GM21619 (cell line): ENCODE measurements around the gene EMSY.

ENCODE experiments used
- ATAC-seq: cut with Tn5 transposase; IDR thresholded peaks from one replicate; pipeline ENCODE4 v1.9.1; 2021; ENCODE audit not compliant: unreplicated experiment

EMSY gene

GRCh38 chr11:76456571-76456970 is 11.8 kb downstream of the EMSY start:
- no peak for ATAC-seq

GRCh38 chr11:76459299-76459698 is 14.5 kb downstream of the EMSY start:
- no peak for ATAC-seq

- no peak for ATAC-seq
Observed at GRCh38 chr11:76459846-76460245, 15.0 kb downstream of the EMSY start.

DNA sequence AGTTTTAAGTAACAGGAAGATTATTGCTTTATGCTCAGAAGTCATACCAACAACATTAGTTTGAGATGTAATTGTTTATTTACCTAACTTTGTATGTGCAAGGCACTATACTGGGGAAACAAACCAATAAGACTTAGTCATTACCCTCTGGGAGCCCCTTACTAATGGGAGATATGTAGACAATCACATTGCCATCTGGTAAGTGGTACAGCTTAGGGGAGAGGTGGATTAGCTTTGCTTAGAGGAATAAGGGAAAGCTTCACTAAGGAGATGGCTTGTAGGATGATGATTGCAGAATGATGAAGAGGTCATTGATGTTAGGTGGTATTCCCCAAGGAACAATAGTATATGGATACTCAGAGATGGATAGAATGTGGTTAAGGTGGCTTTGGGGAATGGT is 17.5 kb downstream of the EMSY start:
- no peak for ATAC-seq

GRCh38 chr11:76465701-76466100 is 20.9 kb downstream of the EMSY start:
- ATAC-seq: no peak

- ATAC-seq: no peak
Observed at GRCh38 chr11:76466666-76467065, 21.8 kb downstream of the EMSY start.

- ATAC-seq: no peak
Observed at GRCh38 chr11:76469141-76469540, 24.3 kb downstream of the EMSY start.

GRCh38 chr11:76471382-76471781 is 26.6 kb downstream of the EMSY start:
- ATAC-seq: no peak

DNA sequence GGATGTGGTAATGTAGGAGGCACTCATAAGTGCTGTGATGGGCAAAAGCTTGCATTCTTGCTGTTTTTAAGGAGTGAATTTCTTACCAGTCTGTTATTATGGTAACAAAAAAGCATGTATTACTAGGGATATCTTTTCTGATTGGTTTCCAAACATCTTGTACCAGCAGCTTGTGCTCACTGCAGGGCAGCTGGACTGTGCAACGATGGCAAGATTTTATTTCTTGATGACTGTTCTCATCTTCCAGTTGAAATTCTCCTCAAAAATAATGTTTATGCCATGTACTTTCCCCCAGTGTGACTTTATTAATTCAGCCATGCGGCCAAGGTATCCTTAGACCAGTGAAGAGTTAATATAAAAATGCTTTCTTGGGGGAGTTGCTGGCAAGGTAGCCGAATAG is 35.4 kb downstream of the EMSY start:
- ATAC-seq: no peak

- ATAC-seq: no peak
Observed at GRCh38 chr11:76491644-76492043, 46.8 kb downstream of the EMSY start.

- no peak for ATAC-seq
Observed at GRCh38 chr11:76493040-76493439, 48.2 kb downstream of the EMSY start.

DNA sequence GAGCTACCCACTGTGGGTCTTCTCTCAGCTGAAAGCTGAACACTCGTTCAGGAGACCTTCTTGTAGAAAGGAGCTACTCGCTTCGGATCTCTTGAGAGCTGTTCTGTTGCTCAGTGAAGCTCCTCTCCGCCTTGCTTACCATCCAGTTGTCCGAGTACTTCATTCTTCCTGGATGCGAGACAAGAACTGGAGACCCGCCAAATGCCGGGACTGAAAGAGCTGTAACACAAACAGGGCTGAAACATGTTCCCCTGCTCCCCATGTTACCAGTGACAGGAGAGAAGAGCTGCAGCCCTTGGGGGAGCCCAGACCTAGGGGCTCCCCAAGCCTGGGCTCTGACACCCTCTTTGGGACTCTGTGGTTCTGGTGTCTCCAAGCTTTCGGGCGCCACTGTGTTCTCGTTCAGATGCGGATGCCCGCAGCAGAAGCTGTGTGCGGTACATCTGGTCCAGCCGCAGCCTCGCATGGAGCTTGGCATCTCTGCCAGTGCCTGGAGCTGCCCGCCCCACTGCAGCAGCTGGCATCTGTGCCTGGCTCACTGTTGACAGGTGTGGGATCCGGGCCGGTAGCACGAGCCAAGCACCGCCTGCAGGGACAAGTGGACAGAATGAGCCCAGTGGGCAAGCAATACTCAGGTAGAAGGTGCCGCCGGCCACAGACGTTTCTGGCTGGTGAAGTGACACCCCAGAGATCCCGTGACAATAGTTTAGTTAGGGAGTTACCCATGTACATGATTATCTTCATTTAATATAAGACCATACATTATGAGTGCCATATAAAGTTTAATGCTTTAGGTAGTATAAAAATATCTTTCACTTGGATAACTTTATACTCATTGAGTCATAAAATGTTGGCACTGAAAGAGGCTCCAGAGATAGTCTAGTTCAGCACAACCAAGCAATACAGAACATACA is 49.1 kb downstream of the EMSY start:
- no peak for ATAC-seq

- ATAC-seq: no peak
Observed at GRCh38 chr11:76495019-76495418, 50.2 kb downstream of the EMSY start.

DNA sequence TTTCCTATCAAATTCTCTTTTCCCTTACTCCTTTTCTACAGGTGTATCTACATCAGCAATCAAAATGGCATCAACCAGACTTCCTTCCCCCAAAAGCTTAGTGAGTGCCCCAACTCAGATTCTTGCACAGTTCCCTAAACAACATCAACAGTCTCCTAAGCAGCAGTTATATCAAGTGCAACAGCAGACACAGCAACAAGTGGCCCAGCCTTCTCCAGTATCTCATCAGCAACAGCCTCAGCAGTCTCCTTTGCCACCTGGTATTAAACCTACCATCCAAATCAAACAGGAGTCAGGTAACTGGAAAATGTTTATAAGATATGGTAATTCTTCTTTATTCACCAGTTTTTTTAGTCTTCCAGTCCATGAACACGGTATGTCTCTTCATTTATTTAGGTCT is 51.4 kb downstream of the EMSY start:
- no peak for ATAC-seq

DNA sequence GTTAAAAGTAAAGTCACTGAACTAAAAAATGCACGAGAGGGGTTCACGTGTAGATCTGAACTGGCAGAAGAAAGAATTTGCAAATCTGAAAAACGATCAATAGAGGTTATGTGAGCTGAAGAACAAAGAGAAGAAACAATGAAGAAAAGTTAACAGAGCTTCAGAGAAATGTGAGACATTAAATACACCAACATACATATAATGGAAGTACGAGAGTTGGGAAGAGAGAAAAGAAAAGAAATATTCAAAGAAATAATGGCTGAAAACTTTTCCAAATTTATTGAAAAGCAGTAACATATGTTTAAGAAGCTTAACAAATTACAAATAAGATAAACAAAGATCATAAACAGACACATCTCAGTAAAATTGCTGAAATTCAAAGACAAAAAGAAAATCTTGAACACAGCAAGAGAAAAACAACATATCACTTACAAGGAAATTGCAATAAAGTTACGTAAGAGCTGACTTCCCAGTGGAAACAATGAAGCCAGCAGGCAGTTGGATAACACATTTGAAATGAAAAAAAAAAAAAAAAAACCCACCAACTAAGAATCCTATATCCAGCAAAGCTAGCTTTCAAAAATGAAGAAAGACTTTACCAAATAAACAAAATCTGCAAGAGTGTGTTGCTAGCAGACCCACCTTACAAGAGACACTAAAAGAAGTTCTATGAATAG is 56.8 kb downstream of the EMSY start:
- no peak for ATAC-seq

DNA sequence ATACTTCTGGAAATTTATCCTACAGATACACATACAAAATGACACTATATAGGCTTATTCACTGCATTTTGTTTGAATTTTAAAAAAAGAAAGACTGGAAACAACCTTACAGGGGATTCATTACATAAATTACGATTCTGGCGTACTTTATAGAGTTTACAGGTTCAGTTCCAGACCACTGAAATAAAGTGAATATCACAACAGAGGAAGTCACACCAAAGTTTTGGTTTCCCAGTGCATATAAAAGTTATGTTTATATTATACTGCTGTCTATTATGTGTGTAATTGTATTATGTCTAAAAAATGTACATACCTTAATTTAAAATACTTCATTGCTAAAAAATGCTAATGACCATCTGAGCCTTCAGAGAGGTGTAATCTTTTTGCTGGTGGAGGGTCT is 62.0 kb downstream of the EMSY start:
- ATAC-seq: no peak

DNA sequence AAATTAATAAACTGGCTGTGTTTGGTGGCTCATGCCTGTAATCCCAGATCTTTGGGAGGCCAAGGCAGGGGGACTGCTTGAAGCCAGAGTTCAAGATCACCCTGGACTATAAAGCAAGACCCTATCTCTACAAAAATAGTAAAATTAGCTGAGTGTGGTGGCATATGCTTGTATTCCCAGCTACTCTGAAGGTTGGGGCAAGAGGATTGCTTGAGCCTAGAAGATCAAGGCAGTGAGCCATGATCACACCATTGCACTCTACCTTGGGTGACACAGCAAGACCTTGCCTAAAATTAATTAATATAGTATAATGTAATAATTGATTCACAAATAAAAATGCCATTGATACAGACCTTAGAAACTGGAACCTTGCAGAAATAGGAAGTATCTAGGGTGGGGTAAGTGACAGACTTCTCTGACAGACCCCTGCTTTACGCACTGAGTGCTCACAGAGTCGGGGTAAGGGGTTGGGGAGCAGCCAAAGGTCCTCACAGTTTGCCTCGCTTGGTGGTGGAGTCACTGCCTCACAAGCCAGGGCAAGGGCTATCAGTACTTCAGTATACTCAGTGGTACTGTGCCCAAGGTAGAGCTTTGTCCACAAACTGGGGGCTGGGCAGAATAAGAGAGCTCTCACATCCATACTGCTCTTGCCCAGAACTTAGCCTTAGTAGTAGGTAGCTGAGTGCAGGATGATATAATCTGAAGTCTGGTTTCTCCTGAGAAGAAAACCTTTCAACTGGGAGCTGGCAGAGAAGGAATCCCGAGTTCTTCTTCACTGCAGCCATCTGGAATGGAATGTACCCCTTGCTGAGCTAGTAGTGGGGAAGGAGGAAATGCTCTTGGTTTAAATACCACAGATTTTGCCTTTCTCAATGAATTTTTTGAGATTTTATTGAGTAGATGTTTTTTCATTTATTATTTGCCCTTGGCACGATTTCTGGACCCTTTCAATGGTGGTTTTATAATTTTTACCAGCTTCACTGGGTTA is 65.5 kb downstream of the EMSY start:
- ATAC-seq: no peak

GRCh38 chr11:76512851-76513653 is 68.2 kb downstream of the EMSY start:
- no peak for ATAC-seq

- ATAC-seq: no peak
Observed at GRCh38 chr11:76513654-76514034, 68.8 kb downstream of the EMSY start.

DNA sequence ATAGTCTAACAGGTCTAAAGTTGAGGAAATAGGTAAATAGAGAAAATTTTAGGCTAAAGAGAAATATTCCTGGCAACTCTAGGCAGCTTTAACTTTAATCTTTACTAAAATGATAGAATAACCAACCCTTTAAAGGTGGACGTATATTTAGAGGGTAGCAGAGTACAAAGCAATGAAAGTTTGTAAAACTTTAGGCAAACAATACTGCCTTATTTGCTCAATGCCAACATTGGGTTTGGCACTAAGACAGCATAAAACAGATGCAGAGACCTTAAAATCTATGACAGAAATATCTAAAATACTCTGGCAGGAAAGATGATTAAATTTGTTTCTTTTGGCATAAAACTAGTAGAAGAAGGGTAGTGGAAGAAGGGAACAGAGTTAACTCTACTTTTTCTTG is 70.7 kb downstream of the EMSY start:
- no peak for ATAC-seq
